Hepatocyte (in vitro differentiated cells): ENCODE data around the gene SRD5A1. TPM values are rescaled to one million over a fixed set of nuclear protein-coding genes. Genes with fewer than 3 reads are reported as not detected.

Experiments
- DNase-seq: peaks from one replicate; pipeline ENCODE4 v3.0.0-alpha.2; 2016; ENCODE audit warnings: low spot score
- H2AFZ ChIP-seq: fragments of 200-600 bp; sonication (generic); 2 replicates; pipeline ENCODE4 v1.6.0; 2016; ENCODE audit warnings: antibody characterized with exemption, mild to moderate bottlenecking
- H3K27ac ChIP-seq: fragments of 200-600 bp; sonication (generic); 2 replicates; pipeline ENCODE4 v1.5.1; 2016; ENCODE audit warnings: mild to moderate bottlenecking
- H3K27me3 ChIP-seq: fragments of 200-600 bp; sonication (generic); 2 replicates; pipeline ENCODE4 v1.6.1; 2016
- H3K36me3 ChIP-seq: fragments of 200-600 bp; sonication (generic); replicated peaks from 2 replicates; pipeline ENCODE4 v1.5.1; 2016; ENCODE audit warnings: low read depth; ENCODE audit not compliant: insufficient read depth
- H3K4me1 ChIP-seq: fragments of 200-600 bp; sonication (generic); 2 replicates; pipeline ENCODE4 v1.5.1; 2016; ENCODE audit warnings: mild to moderate bottlenecking, moderate library complexity; ENCODE audit not compliant: insufficient read depth
- H3K4me2 ChIP-seq: fragments of 200-600 bp; sonication (generic); 2 replicates; pipeline ENCODE4 v1.6.0; 2016
- H3K4me3 ChIP-seq: fragments of 200-600 bp; sonication (generic); 2 replicates; pipeline ENCODE4 v1.5.1; 2016; ENCODE audit warnings: mild to moderate bottlenecking
- H3K79me2 ChIP-seq: fragments of 200-600 bp; sonication (generic); 2 replicates; pipeline ENCODE4 v1.6.0; 2017; ENCODE audit warnings: mild to moderate bottlenecking
- H3K9me2 ChIP-seq: fragments of 200-600 bp; sonication (generic); replicated peaks from 2 replicates; pipeline ENCODE4 v1.6.0; 2017; ENCODE audit warnings: mild to moderate bottlenecking; ENCODE audit not compliant: insufficient read depth
- H3K9me3 ChIP-seq: fragments of 200-600 bp; sonication (generic); 2 replicates; pipeline ENCODE4 v1.5.1; 2016; ENCODE audit warnings: low read depth, mild to moderate bottlenecking
- H4K20me1 ChIP-seq: fragments of 200-600 bp; sonication (generic); 2 replicates; pipeline ENCODE4 v1.6.0; 2016; ENCODE audit warnings: mild to moderate bottlenecking; ENCODE audit not compliant: insufficient read depth, poor library complexity, severe bottlenecking
- EZH2 ChIP-seq: fragments of 200-600 bp; sonication (generic); IDR thresholded peaks from 2 replicates; pipeline ENCODE4 v1.6.1; 2016; ENCODE audit warnings: antibody characterized with exemption, mild to moderate bottlenecking, borderline replicate concordance
- EZH2phosphoT487 ChIP-seq: fragments of 200-600 bp; sonication (generic); IDR thresholded peaks from one replicate; pipeline ENCODE4 v1.6.1; 2018; ENCODE audit warnings: antibody characterized with exemption, mild to moderate bottlenecking, low read depth, moderate library complexity; ENCODE audit not compliant: unreplicated experiment, severe bottlenecking
- WGBS: methylation state at CpG from one replicate; pipeline ENCODE4 v1.1.6; 2016; ENCODE audit warnings: low lambda C conversion rate; ENCODE audit errors: missing lambda C conversion rate; 5-methylcytosine and 5-hydroxymethylcytosine counted together
- polyA plus RNA-seq: library from polyadenylated mRNA; unstranded; fragments of >200 nt; fragmentation: Nextera tagmentation; extraction: Ambion mirVana; gene quantifications from 2 replicates; pipeline ENCODE4 v1.2.1, GENCODE V29; 2016
- total RNA-seq: library from RNA; depleted of rRNA; stranded (reverse); fragments of >200 nt; gene quantifications from 2 replicates; pipeline ENCODE4 v1.2.3, GENCODE V29; 2014
- TF ChIP-seq, protein P1 (sequence below): fragments of 200-600 bp; sonication (generic); IDR thresholded peaks from 2 replicates; pipeline ENCODE4 v1.5.1; 2016; ENCODE audit warnings: antibody characterized with exemption, mild to moderate bottlenecking; ENCODE audit not compliant: poor library complexity

Gene SRD5A1
- total and polyA plus RNA-seq, 2 experiments from 2014 or later: 8.6 to 12.1 TPM

GRCh38 chr5:6599739-6600138 lies 33.5 kb upstream of the SRD5A1 start:
- Histone ChIP-seq H4K20me1 (no peaks in the 10 kb centered on the region), H2AFZ (no peak overlapping the region)
- WGBS: 97% methylated on average over 8 of the region's 8 CpGs

DNA sequence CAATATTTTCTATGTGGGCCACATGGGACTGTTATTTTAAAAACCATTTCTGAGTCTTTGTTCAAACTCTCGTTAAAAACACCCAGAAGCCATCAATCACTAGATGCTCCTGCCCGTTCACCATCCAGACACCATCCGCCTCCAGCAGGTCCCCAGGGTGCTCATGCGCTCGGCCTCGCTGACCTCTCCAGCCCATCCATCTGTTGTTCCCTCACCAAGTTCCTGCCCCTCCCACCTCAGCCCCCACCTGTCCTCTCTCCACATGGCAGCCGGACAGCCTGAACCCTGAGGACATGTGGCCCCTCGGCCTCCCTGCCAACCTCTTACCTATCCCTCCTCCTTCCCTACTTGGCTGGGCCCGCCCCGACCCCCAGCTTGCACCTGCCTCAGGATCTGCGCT lies 32.0 kb upstream of the SRD5A1 start:
- Histone ChIP-seq H3K27me3 (no peaks in the 10 kb centered on the region), H2AFZ (no peak overlapping the region), H3K4me2 (no peak overlapping the region), H4K20me1 (no peaks in the 10 kb centered on the region), H3K4me3 (no peak overlapping the region), H3K36me3 (no peaks in the 10 kb centered on the region), H3K9me3 (no peaks in the 10 kb centered on the region), H3K4me1 (no peaks in the 10 kb centered on the region), H3K9me2 (no peaks in the 10 kb centered on the region), H3K79me2 (no peaks in the 10 kb centered on the region), H3K27ac (no peak overlapping the region)
- TF ChIP-seq EZH2 (no peak), EZH2phosphoT487 (no peak)
- TF ChIP-seq, protein P1, sequence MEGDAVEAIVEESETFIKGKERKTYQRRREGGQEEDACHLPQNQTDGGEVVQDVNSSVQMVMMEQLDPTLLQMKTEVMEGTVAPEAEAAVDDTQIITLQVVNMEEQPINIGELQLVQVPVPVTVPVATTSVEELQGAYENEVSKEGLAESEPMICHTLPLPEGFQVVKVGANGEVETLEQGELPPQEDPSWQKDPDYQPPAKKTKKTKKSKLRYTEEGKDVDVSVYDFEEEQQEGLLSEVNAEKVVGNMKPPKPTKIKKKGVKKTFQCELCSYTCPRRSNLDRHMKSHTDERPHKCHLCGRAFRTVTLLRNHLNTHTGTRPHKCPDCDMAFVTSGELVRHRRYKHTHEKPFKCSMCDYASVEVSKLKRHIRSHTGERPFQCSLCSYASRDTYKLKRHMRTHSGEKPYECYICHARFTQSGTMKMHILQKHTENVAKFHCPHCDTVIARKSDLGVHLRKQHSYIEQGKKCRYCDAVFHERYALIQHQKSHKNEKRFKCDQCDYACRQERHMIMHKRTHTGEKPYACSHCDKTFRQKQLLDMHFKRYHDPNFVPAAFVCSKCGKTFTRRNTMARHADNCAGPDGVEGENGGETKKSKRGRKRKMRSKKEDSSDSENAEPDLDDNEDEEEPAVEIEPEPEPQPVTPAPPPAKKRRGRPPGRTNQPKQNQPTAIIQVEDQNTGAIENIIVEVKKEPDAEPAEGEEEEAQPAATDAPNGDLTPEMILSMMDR: no peak
- WGBS: 100% methylated on average over 7 of the region's 11 CpGs
- no peak for DNase-seq

More at GRCh38 chr5:6599739-6600138, 33.5 kb upstream of the SRD5A1 start:
- Histone ChIP-seq H3K27ac (no peak overlapping the region), H3K4me3 (no peak overlapping the region), H3K4me2 (no peak overlapping the region), H3K79me2 (no peaks in the 10 kb centered on the region), H3K36me3 (no peaks in the 10 kb centered on the region), H3K9me2 (no peaks in the 10 kb centered on the region), H3K4me1 (no peaks in the 10 kb centered on the region), H3K9me3 (no peaks in the 10 kb centered on the region), H3K27me3 (no peaks in the 10 kb centered on the region)
- DNase-seq: no peak
- TF ChIP-seq EZH2 (no peak), EZH2phosphoT487 (no peak)
- TF ChIP-seq, protein P1: no peak

- H3K4me1 ChIP-seq: no peaks in the 10 kb centered on the region
- H3K4me2 ChIP-seq: no peak overlapping the region
- H3K9me2 ChIP-seq: no peaks in the 10 kb centered on the region
- no peaks in the 10 kb centered on the region for H3K36me3 ChIP-seq
- H4K20me1 ChIP-seq: no peaks in the 10 kb centered on the region
- no peak overlapping the region for H3K4me3 ChIP-seq
- H3K79me2 ChIP-seq: no peaks in the 10 kb centered on the region
- no peak overlapping the region for H3K27ac ChIP-seq
- H3K27me3 ChIP-seq: no peaks in the 10 kb centered on the region
- TF ChIP-seq EZH2 (no peak), EZH2phosphoT487 (no peak)
- TF ChIP-seq, protein P1: no peak
- no peak for DNase-seq
- WGBS: 99% methylated on average over 11 of the region's 11 CpGs
- no peaks in the 10 kb centered on the region for H3K9me3 ChIP-seq
- no peak overlapping the region for H2AFZ ChIP-seq
These were observed 31.4 kb upstream of the SRD5A1 start for GRCh38 chr5:6601816-6602215.

DNA sequence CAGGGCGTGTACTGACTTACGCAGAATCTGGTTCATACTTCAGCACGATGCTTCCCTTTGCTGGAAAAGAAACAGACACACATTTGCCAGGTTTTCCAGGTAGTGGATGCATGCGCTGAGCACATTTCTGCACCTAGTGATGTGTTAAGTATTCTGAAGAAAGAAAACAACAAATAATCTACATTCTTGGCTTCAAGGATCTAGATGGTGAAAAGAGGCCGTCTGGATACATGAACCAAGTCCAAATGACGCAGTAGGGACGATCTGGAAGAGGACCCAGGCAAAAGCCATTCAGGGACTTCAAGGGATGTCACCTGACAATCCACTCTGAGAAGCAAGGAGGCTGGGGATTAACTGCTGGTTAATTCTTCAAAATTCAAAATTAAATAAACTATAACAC lies 30.8 kb upstream of the SRD5A1 start:
- H3K27me3 ChIP-seq: no peaks in the 10 kb centered on the region
- 91% methylated on average over 7 of the region's 7 CpGs for WGBS
- H3K27ac ChIP-seq: no peak overlapping the region
- H4K20me1 ChIP-seq: no peaks in the 10 kb centered on the region
- no peak for DNase-seq
- no peak overlapping the region for H3K4me2 ChIP-seq
- no peaks in the 10 kb centered on the region for H3K79me2 ChIP-seq
- H3K36me3 ChIP-seq: no peaks in the 10 kb centered on the region
- no peaks in the 10 kb centered on the region for H3K4me1 ChIP-seq
- H3K4me3 ChIP-seq: no peak overlapping the region
- H2AFZ ChIP-seq: no peak overlapping the region
- H3K9me2 ChIP-seq: no peaks in the 10 kb centered on the region
- no peak for TF ChIP-seq EZH2phosphoT487
- TF ChIP-seq, protein P1: no peak
- TF ChIP-seq EZH2: no peak
- H3K9me3 ChIP-seq: no peaks in the 10 kb centered on the region
